Activated CD8-positive, alpha-beta memory T cell treated with anti-CD3 and anti-CD28 coated beads for 36 hours (primary cell): ENCODE measurements around the gene PTGS1. TPM values are rescaled to one million over a fixed set of nuclear protein-coding genes. Genes with fewer than 3 reads are reported as not detected.
"Not testable (repeated sequence)": the region's sequence is repeated elsewhere in the genome, so short reads cannot be mapped to it uniquely, and the experiment has no call there.

Experiments used
- CTCF ChIA-PET: fragments of 350-600 bp; sonication (Branson Sonifier 250); formaldehyde crosslinking; loops from one replicate; lab custom pipeline; 2021; ENCODE audit warnings: antibody characterized with exemption; lab: Charles Lee
- POLR2A ChIA-PET: fragments of 350-600 bp; sonication (Branson Sonifier 250); formaldehyde crosslinking; loops from one replicate; lab custom pipeline; 2021; ENCODE audit warnings: antibody characterized with exemption; lab: Charles Lee
- total RNA-seq, 2 experiments: library from RNA; stranded (reverse); gene quantifications; one replicate each; pipeline ENCODE4 v1.2.3, GENCODE V29; 2021

PTGS1 gene
- total RNA-seq, 2 experiments from 2014 or later = 0.08 TPM; not detected in 1

GRCh38 chr9:122389195-122389594 is 18.4 kb downstream of the PTGS1 start:
- POLR2A ChIA-PET = interaction anchor here (0.7 kb wide), 1 partner anchor 449 kb away, joined by 8 read pairs; no protein-coding TSS in a partner anchor
- CTCF ChIA-PET = interaction anchor here (1.9 kb wide), 1 partner anchor 265 kb away, joined by 5 read pairs; no protein-coding TSS in a partner anchor

GRCh38 chr9:122389799-122390481 is 19.1 kb downstream of the PTGS1 start:
- CTCF ChIA-PET = interaction anchor here (0.6 to 1.9 kb wide), 2 partner anchors 266 to 272 kb away, joined by 5 to 7 read pairs; no protein-coding TSS in a partner anchor
- POLR2A ChIA-PET = no interaction called here

GRCh38 chr9:122392284-122392683 is 21.5 kb downstream of the PTGS1 start:
- ChIA-PET POLR2A (no interaction called here), CTCF (no interaction called here)

DNA sequence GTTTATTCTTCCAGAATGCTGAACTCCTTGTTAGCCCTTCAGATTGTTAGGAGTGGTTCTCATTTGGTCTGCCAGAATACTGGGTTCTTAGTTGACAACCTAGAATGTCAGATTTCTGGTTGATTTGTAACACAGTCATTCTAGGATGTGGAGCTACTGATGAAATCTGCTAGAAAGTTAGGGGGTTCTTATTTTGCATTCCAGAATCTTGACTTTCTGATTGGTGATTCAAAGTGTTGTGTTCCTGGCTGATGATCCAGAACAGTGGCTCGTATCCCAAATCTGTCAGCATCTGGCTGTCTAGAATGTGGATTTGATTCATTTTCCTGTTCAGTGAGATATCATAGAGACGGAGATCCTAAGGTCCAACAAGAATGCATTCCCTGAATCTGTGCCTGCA is 21.9 kb downstream of the PTGS1 start:
- ChIA-PET POLR2A (no interaction called here), CTCF (interaction anchor here (0.6 kb wide), 1 partner anchor 49 kb away, joined by 3 read pairs; no protein-coding TSS in a partner anchor)

- POLR2A ChIA-PET = no interaction called here
- CTCF ChIA-PET = interaction anchor here (0.6 kb wide), 1 partner anchor 50 kb away, joined by 3 read pairs; no protein-coding TSS in a partner anchor
These were observed 22.6 kb downstream of the PTGS1 start for GRCh38 chr9:122393284-122393983.

- ChIA-PET POLR2A (no interaction called here), CTCF (no interaction called here)
These were observed 23.7 kb downstream of the PTGS1 start for GRCh38 chr9:122394265-122395125.

DNA sequence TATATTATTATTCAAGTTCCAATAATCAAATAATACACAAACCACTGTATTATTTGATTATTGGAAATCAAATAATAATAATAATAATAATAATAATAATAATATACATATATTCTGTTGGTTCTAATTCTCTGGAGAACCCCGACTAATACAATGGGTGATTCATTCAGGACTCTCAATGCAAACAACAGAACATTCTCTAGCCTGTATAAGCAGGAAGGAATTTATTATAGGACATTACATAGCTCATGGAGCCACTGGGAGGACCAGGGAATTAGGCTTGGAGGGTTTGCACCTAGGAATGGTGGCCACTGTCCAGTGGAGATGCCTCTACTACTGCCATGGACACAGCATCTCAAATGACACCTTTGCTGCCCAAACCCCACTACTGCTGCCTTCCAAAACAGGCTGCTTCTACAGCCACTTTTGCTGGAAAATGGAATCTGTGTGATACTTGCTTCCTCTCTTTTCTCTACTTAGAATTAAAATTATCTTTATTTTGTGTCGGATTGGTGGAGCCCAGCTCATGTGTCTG is 25.9 kb downstream of the PTGS1 start:
- CTCF ChIA-PET = no interaction called here
- POLR2A ChIA-PET = no interaction called here

GRCh38 chr9:122397749-122398148 is 26.9 kb downstream of the PTGS1 start:
- ChIA-PET POLR2A (no interaction called here), CTCF (no interaction called here)

DNA sequence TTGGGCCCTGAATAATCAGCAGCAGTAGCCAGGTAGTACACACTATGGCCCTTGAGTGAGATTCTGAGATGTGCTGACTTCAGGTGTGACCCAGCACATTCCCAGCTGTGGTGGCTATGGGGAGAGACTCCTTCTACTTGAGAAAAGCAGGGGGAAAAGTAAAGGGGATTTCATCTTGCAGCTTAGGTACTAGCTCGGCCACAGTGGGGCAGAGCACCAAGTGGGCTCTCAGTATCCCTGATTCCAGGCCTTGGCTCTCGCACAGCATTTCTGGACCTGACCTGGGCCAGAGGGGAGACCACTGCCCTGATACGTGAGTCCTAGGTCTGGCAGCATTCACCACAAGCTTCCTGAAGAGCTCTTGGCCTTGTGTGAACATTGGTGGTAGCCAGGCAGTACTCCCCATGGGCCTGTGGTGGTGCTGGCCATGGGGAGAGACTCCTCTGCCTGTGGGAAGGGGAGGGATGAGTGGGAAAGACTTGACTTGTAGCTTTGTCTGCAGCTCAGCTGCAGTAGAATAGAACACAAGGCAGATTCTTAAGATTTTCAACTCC is 27.6 kb downstream of the PTGS1 start:
- ChIA-PET POLR2A (interaction anchor here (0.5 kb wide), 1 partner anchor 239 kb away, joined by 3 read pairs; no protein-coding TSS in a partner anchor), CTCF (no interaction called here)

DNA sequence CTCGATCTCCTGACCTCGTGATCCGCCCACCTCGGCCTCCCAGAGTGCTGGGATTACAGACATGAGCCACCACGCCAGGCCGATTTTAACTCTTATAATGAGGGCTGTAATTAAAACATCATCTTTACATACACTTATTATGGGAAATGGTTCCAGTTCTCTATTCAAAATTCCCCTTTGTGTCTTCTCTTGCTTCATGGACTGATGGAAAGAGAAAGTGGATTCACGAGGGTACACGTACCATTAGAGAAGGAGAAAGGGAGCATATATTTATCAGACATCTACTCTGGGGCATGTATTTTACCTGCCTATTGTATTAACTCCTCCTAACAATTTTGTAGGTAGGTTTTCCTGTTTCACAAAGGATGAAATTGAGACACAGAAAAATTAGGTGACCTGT is 31.1 kb downstream of the PTGS1 start:
- CTCF ChIA-PET = no interaction called here
- POLR2A ChIA-PET = no interaction called here

- CTCF ChIA-PET = no interaction called here
- POLR2A ChIA-PET = no interaction called here
These were observed 31.6 kb downstream of the PTGS1 start for GRCh38 chr9:122402403-122402871.

DNA sequence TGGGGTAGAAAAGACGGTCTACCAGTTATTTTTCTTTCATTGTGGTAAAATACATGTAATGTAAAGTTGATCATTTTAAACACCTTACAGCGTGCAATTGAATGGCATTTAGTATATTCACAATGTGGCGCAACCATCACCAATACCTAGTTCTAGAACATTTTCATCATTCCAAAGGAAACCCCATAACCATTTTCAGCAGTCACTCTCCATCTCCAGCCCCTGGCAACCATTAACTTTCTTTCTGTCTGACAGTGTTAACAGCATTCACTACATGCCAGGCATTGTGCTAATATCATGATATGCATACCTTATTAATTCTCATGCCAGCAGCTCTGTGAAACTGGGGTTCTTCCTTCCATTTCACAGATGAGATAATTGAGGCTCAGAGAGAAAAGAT is 32.0 kb downstream of the PTGS1 start:
- ChIA-PET POLR2A (no interaction called here), CTCF (no interaction called here)

GRCh38 chr9:122403381-122404000 is 32.7 kb downstream of the PTGS1 start:
- POLR2A ChIA-PET = no interaction called here
- CTCF ChIA-PET = no interaction called here

DNA sequence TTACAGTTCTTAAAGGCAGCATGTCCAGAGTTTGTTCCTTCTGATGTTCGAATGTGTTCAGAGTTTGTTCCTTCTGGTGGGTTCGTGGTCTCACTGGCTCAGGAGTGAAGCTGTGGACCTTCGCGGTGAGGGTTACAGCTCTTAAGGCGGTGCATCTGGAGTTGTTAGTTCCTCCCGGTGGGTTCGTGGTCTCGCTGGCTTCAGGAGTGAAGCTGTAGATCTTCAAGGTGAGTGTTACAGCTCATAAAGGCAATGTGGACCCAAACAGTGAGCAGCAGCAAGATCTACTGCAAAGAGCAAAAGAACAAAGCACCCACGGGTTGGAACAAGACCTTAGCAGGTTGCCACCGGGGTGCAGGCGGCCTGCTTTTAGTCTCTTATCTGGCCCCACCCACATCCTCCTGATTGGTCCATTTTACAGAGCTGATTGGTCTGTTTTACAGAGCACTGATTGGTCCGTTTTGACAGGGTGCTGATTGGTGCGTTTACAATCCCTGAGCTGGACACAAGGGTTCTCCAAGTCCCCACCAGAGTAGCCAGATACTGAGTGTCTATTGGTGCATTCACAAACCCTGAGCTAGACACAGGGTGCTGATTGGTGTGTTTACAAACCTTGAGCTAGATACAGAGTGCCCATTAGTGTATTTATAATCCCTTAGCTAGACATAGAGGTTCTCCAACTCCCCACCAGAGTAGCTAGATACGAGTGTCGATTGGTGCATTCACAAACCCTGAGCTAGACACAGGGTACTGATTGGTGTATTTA is 34.7 kb downstream of the PTGS1 start:
- POLR2A ChIA-PET, CTCF ChIA-PET: not testable (repeated sequence)

- CTCF ChIA-PET = no interaction called here
These were observed 35.5 kb downstream of the PTGS1 start for GRCh38 chr9:122406070-122406890.

GRCh38 chr9:122414108-122414507 is 43.3 kb downstream of the PTGS1 start:
- CTCF ChIA-PET = interaction anchor here (1.5 kb wide), 1 partner anchor 85 kb away, joined by 3 read pairs; no protein-coding TSS in a partner anchor
- POLR2A ChIA-PET = not testable (repeated sequence)

More at GRCh38 chr9:122406070-122406890, 35.5 kb downstream of the PTGS1 start:
- POLR2A ChIA-PET = no interaction called here

- ChIA-PET CTCF (no interaction called here), POLR2A (no interaction called here)
These were observed 47.2 kb downstream of the PTGS1 start for GRCh38 chr9:122418016-122418415.
